Type B pancreatic cell (in vitro differentiated cells): ENCODE results near the gene P4HTM. TPM values are rescaled to one million over a fixed set of nuclear protein-coding genes. Genes with fewer than 3 reads are reported as not detected.

Experiments used
- DNase-seq: peaks from one replicate; pipeline ENCODE4 v3.0.0; 2021; ENCODE audit warnings: mixed read lengths; ENCODE audit not compliant: unreplicated experiment; ENCODE audit errors: extremely low spot score
- H3K27ac Mint-ChIP-seq: 2 replicates; pipeline ENCODE4 v1.8.0; 2021; ENCODE audit warnings: mild to moderate bottlenecking, mixed read lengths
- H3K27me3 Mint-ChIP-seq: 2 replicates; pipeline ENCODE4 v1.8.0; 2021; ENCODE audit warnings: mixed read lengths
- H3K36me3 Mint-ChIP-seq: 2 replicates; pipeline ENCODE4 v1.8.0; 2021; ENCODE audit warnings: mixed read lengths
- H3K4me1 Mint-ChIP-seq: one replicate; pipeline ENCODE4 v1.8.0; 2021; ENCODE audit warnings: mixed read lengths; ENCODE audit not compliant: unreplicated experiment
- H3K4me3 Mint-ChIP-seq: 2 replicates; pipeline ENCODE4 v1.8.0; 2021; ENCODE audit warnings: mild to moderate bottlenecking, mixed read lengths
- H3K9me3 Mint-ChIP-seq: 2 replicates; pipeline ENCODE4 v1.8.0; 2021; ENCODE audit warnings: mixed read lengths
- total RNA-seq: library from RNA; stranded (reverse); gene quantifications from 2 replicates; pipeline ENCODE4 v1.2.1, GENCODE V29; 2021; ENCODE audit warnings: low replicate concordance
- TF ChIP-seq, protein P1 (sequence below): fragments of 200-600 bp; sonication (generic); conservative IDR thresholded peaks from 2 replicates; pipeline ENCODE4 v1.5.0; 2021; ENCODE audit warnings: antibody characterized with exemption, mild to moderate bottlenecking

Gene P4HTM
- total RNA-seq, 1 donor from 2014 or later, result 54.8 TPM

DNA sequence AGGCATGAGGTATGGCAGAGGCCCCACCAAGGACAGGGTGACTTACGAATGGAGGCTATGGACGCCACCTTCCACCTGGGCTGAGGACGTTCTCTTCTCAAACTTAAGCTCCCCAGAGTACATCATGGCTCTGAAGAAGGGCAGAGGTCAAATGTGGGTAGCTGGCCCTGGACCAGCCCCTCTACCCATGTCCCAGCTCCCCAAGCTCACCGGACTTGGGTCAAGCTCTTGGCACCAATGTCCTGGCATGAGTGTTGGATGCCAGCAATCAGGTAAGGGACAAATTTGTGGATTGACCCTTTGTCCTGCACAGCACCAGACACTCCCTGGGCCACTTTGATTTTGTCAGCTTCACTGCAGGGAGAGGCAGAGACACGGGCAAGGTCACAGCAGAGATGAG, 34.4 kb downstream of the P4HTM start:
- Mint-ChIP-seq H3K4me1 (peaks cover 29% of the 10 kb centered on the region), H3K27ac (no peak overlapping the region)

DNA sequence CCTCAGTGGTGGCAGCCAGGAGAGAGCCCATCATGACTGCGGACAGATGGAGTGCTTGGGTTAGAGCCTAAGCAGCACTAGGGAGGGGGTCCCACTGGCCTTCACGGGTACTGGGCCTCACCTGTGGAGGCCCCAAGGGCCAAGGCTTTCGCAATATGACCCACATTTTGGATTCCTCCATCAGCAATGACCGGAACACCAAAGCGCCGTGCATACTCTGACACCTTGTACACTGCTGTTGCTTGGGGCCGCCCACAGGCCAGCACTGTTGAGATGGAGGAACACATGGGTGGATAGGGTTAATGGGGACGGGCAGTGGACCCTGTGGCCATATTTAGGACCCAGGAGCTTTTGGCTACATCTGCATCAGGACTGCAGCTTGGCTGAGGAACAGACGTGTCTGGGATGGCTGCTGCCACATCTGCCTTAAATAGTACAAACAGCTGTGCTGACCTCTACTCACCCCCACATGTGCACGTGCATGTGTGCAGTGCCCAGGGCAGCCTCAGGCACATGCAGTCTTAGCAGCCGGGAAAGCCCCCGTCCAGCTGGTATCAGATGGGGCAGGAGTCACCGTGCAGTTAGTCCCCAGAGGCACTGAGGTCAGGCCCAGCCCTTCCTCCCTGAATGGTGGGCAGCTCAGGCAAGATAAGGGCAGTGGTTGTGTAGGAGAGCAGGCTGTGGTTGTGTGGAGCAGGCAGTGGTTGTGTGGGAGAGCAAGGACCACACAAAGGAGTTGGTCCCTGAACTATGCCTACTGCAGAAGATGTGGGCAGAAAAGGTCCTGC, 35.2 kb downstream of the P4HTM start:
- Mint-ChIP-seq H3K27ac (peak overlapping the region; percentile 51), H3K9me3 (no peaks in the 10 kb centered on the region), H3K4me3 (no peak overlapping the region), H3K27me3 (no peaks in the 10 kb centered on the region), H3K4me1 (peaks cover 34% of the 10 kb centered on the region), H3K36me3 (peaks cover 22% of the 10 kb centered on the region)
- TF ChIP-seq, protein P1, sequence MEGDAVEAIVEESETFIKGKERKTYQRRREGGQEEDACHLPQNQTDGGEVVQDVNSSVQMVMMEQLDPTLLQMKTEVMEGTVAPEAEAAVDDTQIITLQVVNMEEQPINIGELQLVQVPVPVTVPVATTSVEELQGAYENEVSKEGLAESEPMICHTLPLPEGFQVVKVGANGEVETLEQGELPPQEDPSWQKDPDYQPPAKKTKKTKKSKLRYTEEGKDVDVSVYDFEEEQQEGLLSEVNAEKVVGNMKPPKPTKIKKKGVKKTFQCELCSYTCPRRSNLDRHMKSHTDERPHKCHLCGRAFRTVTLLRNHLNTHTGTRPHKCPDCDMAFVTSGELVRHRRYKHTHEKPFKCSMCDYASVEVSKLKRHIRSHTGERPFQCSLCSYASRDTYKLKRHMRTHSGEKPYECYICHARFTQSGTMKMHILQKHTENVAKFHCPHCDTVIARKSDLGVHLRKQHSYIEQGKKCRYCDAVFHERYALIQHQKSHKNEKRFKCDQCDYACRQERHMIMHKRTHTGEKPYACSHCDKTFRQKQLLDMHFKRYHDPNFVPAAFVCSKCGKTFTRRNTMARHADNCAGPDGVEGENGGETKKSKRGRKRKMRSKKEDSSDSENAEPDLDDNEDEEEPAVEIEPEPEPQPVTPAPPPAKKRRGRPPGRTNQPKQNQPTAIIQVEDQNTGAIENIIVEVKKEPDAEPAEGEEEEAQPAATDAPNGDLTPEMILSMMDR, result no peak
- no peak for DNase-seq

More for the DNA sequence above, 34.4 kb downstream of the P4HTM start:
- Mint-ChIP-seq H3K4me3 (no peak overlapping the region), H3K9me3 (no peaks in the 10 kb centered on the region), H3K27me3 (no peaks in the 10 kb centered on the region), H3K36me3 (peaks cover 20% of the 10 kb centered on the region)
- no peak for DNase-seq
- TF ChIP-seq, protein P1, result no peak

DNA sequence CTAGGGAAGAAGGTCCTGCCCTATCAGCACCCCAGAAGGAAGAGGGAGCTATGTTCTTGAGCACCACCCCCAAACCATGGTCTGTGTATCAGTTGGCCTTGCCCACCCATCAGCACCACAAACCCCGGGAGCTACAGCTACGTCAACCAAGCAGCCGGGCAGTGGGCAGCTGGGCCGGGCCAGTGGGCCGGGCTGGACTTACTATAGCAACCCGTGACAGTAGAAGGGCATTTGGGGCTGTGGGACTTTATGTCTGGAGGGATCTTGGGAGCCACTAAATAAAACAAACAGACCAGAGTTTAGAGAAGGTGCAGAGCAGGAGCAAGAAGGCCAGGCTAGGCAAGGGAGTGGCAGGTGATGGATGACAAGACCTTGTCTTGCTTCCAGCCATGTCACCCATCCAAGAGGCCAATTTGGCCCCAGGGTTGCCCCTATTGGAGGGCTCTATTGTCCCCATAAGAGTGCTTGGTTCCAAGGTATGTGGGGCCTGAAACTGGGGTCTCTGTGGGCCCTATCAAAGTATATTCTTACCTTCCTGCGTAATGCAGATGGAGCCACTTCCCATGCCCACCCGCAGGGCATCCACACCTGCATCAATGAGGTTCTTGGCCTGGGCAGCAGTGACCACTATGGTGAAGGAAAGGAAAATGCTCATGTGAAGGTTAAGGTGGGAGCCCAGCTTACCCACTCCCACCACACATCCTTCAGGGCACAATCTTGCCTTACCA, 35.9 kb downstream of the P4HTM start:
- Mint-ChIP-seq H3K27ac (peak overlapping the region; percentile 51), H3K27me3 (no peaks in the 10 kb centered on the region), H3K36me3 (peaks cover 22% of the 10 kb centered on the region), H3K9me3 (no peaks in the 10 kb centered on the region), H3K4me1 (peaks cover 34% of the 10 kb centered on the region), H3K4me3 (peak overlapping the region; percentile 36)
- TF ChIP-seq, protein P1, result no peak
- no peak for DNase-seq

DNA sequence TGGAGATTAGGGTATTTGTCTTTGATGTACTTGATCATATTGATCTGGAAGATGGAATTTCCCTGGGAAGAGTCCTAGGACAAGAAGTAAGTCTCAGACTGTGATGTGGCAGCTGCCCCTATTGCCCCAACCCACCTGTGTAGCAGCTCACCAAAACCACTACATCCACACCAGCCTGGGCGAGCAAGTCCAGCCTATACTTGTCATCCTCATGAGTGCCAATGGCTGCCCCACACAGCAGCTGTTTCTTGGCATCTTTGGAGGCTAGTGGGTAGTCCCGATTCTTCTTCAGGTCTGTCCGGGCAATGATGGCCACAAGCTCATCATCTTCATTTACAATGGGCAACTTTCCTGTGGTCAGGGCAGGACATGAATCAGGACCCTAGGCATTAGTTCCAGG, 36.5 kb downstream of the P4HTM start:
- H3K27me3 Mint-ChIP-seq, result no peaks in the 10 kb centered on the region
- peak overlapping the region; percentile 62 for H3K4me3 Mint-ChIP-seq
- DNase-seq, result no peak
- no peak overlapping the region for H3K27ac Mint-ChIP-seq
- TF ChIP-seq, protein P1, result no peak
- peaks cover 34% of the 10 kb centered on the region for H3K4me1 Mint-ChIP-seq
- H3K36me3 Mint-ChIP-seq, result peaks cover 24% of the 10 kb centered on the region
- H3K9me3 Mint-ChIP-seq, result no peaks in the 10 kb centered on the region

DNA sequence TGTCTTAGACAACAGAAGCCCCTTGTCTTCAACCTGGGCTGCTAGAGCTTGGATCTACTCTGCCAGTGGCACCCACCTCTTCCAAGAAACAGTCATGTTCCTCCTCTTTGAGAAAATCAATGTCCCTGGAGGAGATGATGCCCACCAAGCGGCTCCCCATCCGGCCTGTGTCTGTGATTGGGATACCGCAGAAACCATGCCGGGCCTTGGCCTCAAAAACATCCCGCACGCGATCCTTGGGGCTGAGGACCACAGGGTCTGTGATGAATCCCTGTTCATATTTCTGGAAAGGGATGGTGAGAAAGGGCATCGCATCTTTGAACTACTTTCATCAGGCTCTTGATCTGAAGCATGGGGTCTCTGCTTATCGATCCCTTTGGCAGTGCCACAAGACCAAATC, 37.6 kb downstream of the P4HTM start:
- H3K4me3 Mint-ChIP-seq, result peak overlapping the region; percentile 62
- H3K4me1 Mint-ChIP-seq, result peaks cover 34% of the 10 kb centered on the region
- H3K36me3 Mint-ChIP-seq, result peaks cover 30% of the 10 kb centered on the region
- TF ChIP-seq, protein P1, result no peak
- no peak overlapping the region for H3K27ac Mint-ChIP-seq
- H3K9me3 Mint-ChIP-seq, result no peaks in the 10 kb centered on the region
- H3K27me3 Mint-ChIP-seq, result no peaks in the 10 kb centered on the region
- DNase-seq, result no peak
